GM12891 (cell line): ENCODE measurements around the gene SMG1.
A peak's percentile ranks its signal among the peaks of the same experiment; 100 is the strongest.

ENCODE experiments used
- DNase-seq: peaks from one replicate; pipeline ENCODE4 v3.0.0; 2011; ENCODE audit warnings: low spot score; ENCODE audit not compliant: insufficient read length
- FAIRE-seq: peaks from 2 replicates; lab custom pipeline; 2011; peaks lifted over from hg19 to GRCh38; lab: Jason Lieb, UNC
- PAX5 ChIP-seq: IDR thresholded peaks from 2 replicates; pipeline ENCODE4 v1.6.1; 2011; ENCODE audit warnings: low read length, moderate library complexity, mild to moderate bottlenecking; ENCODE audit not compliant: insufficient read depth, severe bottlenecking
- POLR2A ChIP-seq: IDR thresholded peaks from 2 replicates; pipeline ENCODE4 v1.6.1; 2011; ENCODE audit warnings: low read depth, low read length, control low read depth
- POLR2AphosphoS5 ChIP-seq: IDR thresholded peaks from 2 replicates; pipeline ENCODE4 v1.6.1; 2011; ENCODE audit warnings: low read depth, low read length, control low read depth
- POU2F2 ChIP-seq: IDR thresholded peaks from 2 replicates; pipeline ENCODE4 v1.6.1; 2011; ENCODE audit warnings: low read depth, mild to moderate bottlenecking, control low read depth, low read length, moderate library complexity
- SPI1 ChIP-seq: IDR thresholded peaks from 2 replicates; pipeline ENCODE4 v1.6.1; 2011; ENCODE audit warnings: low read depth, low read length, control low read depth
- TAF1 ChIP-seq: IDR thresholded peaks from 2 replicates; pipeline ENCODE4 v1.6.1; 2011; ENCODE audit warnings: low read depth, low read length, control low read depth

SMG1 gene

DNA sequence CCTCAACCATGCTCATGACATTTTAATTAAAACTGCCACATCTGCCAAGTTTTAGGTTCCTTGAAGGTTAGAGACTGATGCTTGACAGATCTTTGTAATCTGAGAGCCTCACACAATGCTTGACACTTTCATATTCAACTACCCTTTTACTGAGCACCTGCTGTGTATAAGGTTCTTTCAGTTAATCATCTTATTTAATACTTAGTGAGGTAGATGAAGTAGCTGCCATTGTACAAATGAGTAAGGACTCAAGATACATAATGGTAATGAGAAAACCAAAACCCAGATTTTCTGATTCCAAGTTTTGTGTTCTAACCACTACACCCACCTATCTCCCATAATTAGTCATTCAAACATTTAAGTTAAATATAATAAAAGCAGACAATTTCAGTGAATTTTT is 89.5 kb downstream of the SMG1 start:
- TF ChIP-seq PAX5 (no peak), TAF1 (no peak), SPI1 (no peak), POU2F2 (no peak), POLR2A (no peak), POLR2AphosphoS5 (no peak)
- FAIRE-seq: no peak
- DNase-seq: no peak

DNA sequence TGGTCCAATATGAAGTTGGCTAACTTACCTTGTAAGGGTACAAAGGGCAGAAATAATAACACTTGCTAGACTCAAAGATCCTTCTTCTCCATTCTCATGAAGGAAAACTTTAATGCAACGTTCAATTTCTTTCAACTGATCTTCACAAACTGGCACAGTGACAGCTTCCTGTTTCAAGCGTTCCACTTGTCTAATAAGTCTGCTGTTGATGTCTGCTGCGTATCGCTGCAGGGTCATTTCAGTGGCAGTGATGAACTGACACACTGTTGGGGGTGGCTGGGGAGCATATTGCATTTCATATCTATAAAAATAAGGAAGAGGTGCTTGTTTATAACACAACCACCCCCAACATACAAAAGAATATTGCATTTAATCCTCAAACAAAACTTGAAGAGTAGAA is 91.3 kb downstream of the SMG1 start:
- FAIRE-seq (no peak), DNase-seq (no peak)
- TF ChIP-seq POLR2A (no peak), POU2F2 (no peak), POLR2AphosphoS5 (no peak), SPI1 (no peak), TAF1 (no peak), PAX5 (no peak)

DNA sequence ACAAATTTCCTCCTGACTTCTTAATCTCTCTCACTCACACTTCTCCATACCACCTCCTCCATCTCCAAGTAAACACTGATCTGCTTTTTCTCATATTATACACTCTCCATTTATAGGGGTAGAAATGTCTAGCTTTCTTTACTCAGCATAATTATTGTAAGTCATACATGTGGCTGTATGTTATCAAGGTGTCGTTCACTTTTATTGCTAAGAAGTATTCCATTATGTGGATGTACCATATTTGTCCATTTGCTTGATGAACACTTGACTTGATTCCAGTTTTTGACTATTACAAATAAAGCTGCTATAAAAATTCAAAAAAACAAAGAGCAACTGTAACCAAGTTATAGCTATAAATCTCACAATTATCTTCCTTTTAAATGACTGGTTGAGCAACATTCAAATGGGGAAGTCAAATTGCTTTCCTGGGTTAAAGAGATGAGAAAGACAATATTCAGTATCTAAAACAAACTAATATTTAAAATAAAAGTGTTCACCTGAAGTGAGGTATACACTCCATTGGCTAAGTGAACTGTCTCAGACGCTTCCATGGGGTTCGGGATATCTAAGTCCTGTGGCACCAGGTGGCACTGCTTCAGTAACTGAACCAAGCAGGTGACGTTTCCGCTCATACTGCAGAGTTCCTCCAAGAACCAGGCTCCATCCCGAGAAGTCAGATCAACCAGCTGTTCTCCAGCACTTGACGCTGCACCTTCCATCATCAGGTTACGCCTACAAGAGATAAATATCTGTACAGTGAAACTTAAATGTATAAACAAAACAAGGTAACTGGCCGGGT is 92.3 kb downstream of the SMG1 start:
- TF ChIP-seq PAX5 (no peak), TAF1 (no peak), POLR2AphosphoS5 (no peak), SPI1 (no peak), POLR2A (no peak), POU2F2 (no peak)

DNA sequence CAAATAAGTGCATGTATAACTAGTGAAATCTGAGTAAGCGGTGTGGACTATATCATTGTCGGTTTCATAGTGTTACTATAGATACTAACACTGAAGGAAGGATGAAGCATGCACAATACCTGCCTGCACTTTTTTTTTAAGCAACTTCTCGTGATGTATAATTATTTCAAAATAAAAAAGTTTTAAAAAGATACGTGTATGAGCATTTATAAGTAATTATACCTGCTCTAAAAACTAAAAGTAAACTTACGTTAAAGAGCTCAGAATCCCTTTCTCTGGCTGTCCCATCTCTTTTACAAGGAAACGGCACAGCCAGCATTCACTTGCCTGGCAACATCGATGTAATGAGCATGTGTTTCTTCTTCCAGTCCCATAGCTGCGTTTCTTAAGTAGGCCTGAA is 93.6 kb downstream of the SMG1 start:
- DNase-seq: no peak
- TF ChIP-seq POLR2A (no peak), TAF1 (no peak), POU2F2 (no peak), POLR2AphosphoS5 (no peak), PAX5 (no peak), SPI1 (no peak)
- FAIRE-seq: no peak

More for the DNA sequence above, 92.3 kb downstream of the SMG1 start:
- no peak for DNase-seq
- no peak for FAIRE-seq

DNA sequence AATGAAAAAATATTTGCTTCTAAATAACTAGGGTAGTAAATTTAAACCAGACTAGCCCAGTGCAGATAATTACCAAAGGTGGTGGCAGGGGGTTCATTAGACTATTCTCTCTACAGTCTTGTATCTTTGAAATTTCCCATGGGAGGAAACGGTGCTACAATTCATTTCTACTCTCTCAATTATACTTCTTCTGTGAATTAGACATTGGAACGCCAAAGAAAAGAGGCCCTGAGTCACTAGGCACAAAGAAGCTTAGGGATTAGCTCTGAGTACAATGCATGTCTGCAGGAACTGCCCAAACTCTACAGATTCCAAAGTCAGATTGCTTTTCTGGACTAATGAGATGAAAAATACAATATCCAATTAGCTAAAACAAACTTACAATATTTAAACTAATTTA is 94.2 kb downstream of the SMG1 start:
- no peak for TF ChIP-seq TAF1
- no peak for TF ChIP-seq POLR2AphosphoS5
- DNase-seq (no peak), FAIRE-seq (no peak)

DNA sequence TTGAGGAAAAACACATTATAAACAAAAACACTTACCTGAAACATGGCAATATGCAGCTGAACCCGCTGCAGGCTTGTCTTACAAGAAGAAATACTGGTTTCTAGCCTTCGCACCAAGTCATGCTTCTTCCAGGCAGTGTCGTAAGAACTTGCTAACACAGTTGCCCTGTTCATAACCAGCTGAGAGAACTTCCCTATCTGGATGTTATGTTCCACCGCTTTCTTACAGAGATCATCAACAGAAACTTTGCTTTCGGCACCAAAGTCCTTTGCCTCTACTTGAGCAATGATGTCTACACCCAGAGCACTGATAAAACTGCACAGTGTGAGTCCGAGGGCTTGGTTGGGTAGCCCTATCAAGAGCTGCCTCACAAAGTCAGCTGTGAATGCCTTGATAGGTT is 97.0 kb downstream of the SMG1 start:
- DNase-seq: no peak
- TF ChIP-seq PAX5 (no peak), POU2F2 (no peak), TAF1 (no peak), POLR2AphosphoS5 (no peak), SPI1 (no peak), POLR2A (no peak)
- no peak for FAIRE-seq

DNA sequence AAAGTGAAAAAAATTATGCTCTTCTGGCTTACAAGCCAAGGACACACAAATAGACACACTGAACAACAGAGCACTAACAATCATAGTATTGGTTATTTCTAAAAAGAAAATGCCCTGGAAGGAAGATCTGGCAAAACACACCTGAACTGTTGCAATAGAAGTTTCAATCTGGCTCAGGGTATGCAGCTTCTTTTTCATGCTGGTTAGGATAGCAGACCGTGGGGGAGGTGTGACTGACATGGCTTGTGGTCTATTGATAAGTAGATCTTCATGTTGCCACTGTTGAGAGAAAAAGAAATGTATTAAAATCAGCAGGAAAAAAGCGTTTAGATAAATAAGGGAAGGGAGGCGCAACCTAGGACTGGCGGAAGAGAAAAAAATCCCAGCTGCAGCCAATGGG is 98.3 kb downstream of the SMG1 start:
- TF ChIP-seq POU2F2 (no peak), TAF1 (no peak), POLR2AphosphoS5 (no peak), SPI1 (no peak), POLR2A (no peak), PAX5 (no peak)
- no peak for FAIRE-seq

DNA sequence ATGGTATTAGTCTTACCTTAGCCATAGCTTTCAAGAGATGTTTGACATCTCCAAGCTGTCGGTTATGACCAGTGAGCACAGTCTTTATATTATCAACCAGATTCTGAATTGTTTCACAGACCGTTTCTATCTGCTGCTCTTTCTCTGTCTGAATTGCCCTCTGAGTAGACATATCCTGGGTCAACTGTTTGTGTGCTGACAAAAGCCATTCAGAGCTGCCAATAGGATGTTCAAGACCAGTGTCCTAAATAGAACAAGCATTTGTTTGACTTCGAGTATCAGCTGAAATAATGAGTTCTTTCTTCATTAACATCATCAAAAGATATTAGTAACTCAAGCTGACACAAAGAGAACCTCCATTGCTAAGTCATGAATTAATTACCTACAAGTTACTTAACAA is 109.9 kb downstream of the SMG1 start:
- FAIRE-seq (no peak), DNase-seq (no peak)
- TF ChIP-seq TAF1 (no peak), SPI1 (no peak), POLR2AphosphoS5 (no peak), PAX5 (no peak), POLR2A (no peak), POU2F2 (no peak)

More for the DNA sequence above, 98.3 kb downstream of the SMG1 start:
- DNase-seq: no peak

DNA sequence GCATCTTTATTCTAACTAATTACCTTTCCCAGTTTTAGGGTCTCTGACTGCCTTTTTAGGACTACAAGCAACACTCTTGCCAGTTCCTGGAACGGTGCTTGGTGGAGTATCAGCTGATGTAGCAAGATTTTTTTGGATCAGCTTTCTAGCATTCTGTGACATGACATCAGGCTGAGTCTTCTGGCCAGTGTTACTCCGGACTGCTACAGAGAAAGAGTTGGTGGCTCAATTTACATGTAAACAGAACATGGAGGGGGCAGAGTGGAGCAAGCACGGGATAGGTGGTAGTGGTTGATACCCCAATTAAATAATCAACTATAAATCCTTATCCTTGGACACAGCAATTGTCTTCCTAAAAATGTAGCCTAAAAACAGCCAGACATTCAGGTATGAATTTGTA is 114.3 kb downstream of the SMG1 start:
- no peak for TF ChIP-seq TAF1
- TF ChIP-seq PAX5: no peak
- TF ChIP-seq POLR2AphosphoS5: no peak
- no peak for TF ChIP-seq POU2F2
- no peak for TF ChIP-seq POLR2A
- TF ChIP-seq SPI1: no peak
- DNase-seq (no peak), FAIRE-seq (peak; percentile 9)

DNA sequence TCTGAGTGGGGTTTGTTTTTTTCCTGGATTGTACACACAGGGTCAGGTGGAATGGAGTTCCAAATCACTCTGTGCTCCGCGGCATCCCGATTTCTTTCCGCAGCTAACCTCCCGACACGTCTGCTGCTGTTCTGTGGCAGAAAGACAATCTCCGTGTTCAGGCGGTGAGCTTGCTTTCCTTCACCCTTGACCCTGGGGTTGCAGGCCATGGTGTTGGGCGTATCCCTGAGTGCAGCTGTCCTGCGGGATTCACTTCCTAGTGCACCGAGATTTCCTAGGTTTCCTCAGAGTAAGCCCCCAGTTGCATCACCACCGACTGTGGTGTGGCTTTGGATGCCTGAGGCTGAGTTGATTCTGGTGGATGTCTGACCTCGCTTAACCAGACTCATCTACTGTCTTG is 117.0 kb downstream of the SMG1 start:
- TF ChIP-seq SPI1: no peak
- no peak for TF ChIP-seq TAF1
- TF ChIP-seq POLR2A: no peak
- no peak for TF ChIP-seq POLR2AphosphoS5
- no peak for TF ChIP-seq POU2F2
- TF ChIP-seq PAX5: no peak
- DNase-seq: no peak
- FAIRE-seq: no peak
